GM12872 (cell line): Measurements from ENCODE around the gene IRF9.

Source experiments
- TF ChIP-seq, protein P1 (sequence below): IDR thresholded peaks from 3 replicates; pipeline ENCODE4 v1.5.1; 2011; ENCODE audit warnings: low read depth, mild to moderate bottlenecking, low read length, moderate library complexity; ENCODE audit not compliant: insufficient read depth

IRF9 gene

DNA sequence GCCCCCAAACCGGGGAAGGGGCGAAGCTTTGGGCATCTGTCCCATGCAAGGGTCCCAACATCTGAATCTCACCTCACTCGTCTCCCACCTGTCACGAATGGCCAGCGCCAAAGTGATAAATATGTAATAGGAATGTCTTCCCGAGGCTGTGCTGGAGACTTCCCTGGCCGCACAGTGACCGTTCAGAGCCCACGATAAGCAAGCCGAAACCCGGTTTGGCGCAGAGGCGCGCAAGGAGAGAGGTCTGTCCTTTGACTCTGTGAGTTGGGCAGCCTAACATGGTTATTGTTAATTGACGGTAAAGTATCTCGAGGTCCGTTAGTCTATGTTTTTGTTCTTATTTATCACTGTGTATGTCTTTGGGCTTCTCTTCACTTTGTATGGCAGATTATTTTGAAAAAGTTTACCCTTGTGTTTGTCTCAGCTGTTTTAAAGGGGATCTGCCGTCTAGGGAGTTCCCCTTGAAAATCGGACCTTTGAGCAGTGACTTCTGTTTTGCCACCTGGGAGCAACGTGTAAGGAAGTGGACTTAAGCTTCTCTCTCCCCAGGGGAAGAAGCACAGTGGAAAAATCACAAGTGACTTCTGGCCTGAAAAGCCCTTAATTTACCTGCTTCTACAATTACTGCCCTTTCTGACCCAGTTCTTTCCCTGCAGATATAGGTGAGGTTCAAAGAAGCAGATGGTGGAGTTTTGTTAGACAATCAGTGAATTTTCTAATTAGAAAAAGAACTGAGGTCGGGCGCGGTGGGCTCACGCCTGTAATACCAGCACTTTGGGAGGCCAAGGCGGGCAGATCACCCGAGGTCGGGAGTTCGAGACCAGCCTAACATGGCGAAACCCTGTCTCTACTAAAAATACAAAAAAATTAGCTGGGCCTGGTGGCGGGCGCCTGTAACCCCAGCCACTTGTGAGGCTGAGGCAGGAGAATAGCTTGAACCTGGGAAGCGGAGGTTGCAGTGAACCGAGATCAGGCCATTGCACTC lies 35.3 kb downstream of the IRF9 start:
- TF ChIP-seq, protein P1, sequence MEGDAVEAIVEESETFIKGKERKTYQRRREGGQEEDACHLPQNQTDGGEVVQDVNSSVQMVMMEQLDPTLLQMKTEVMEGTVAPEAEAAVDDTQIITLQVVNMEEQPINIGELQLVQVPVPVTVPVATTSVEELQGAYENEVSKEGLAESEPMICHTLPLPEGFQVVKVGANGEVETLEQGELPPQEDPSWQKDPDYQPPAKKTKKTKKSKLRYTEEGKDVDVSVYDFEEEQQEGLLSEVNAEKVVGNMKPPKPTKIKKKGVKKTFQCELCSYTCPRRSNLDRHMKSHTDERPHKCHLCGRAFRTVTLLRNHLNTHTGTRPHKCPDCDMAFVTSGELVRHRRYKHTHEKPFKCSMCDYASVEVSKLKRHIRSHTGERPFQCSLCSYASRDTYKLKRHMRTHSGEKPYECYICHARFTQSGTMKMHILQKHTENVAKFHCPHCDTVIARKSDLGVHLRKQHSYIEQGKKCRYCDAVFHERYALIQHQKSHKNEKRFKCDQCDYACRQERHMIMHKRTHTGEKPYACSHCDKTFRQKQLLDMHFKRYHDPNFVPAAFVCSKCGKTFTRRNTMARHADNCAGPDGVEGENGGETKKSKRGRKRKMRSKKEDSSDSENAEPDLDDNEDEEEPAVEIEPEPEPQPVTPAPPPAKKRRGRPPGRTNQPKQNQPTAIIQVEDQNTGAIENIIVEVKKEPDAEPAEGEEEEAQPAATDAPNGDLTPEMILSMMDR = no peak

DNA sequence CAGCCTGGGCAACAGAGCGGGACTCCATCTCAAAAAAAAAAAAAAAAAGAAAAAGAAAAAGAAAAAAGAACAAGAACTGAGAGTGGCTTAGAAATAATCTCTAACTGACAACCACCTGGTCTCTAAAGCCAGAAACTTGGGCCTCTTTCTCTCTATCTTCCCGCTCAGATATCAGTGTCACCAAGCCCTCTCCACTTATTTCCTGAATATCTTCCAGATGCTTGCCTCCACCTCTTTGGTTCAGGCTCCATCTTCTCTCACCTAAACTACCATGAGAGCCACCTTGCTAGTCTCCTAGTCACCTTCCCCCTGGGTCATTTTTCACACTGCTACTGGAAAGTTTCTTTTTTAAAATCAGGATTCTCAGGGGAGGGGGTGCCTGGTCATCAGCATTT lies 36.0 kb downstream of the IRF9 start:
- TF ChIP-seq, protein P1 = no peak

DNA sequence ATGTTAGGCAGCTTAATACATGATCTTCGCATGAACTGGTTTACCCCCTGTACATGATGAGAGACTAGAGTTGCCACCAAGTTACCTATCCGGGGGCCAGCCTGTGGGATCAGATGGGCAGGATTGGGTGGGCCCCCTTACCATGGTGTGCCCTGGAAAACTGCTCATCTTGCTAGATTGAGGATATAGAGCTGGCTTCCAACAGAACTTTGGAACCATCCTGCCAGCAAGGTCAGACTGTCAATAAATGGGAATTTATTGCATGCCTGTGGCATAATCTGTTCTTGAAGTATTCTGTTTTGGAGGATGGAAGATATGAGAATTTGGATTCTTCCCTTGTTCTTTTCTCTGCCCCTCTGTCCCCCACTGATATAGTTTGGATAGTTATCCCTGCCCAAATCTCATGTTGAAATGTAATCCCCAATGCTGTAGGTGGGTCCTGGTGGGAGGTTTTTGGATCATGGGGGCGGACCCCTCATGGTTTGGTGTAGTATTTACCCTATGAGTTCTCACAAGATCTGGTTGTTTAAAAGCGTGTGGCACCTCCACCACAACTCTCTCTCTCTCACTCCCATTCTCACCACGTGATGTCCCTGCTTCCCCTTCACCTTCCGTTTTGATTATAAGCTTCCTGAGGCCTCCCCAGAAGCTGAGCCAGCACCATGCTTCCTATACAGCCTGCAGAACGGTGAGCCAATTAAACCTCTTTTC lies 37.9 kb downstream of the IRF9 start:
- TF ChIP-seq, protein P1 = no peak

DNA sequence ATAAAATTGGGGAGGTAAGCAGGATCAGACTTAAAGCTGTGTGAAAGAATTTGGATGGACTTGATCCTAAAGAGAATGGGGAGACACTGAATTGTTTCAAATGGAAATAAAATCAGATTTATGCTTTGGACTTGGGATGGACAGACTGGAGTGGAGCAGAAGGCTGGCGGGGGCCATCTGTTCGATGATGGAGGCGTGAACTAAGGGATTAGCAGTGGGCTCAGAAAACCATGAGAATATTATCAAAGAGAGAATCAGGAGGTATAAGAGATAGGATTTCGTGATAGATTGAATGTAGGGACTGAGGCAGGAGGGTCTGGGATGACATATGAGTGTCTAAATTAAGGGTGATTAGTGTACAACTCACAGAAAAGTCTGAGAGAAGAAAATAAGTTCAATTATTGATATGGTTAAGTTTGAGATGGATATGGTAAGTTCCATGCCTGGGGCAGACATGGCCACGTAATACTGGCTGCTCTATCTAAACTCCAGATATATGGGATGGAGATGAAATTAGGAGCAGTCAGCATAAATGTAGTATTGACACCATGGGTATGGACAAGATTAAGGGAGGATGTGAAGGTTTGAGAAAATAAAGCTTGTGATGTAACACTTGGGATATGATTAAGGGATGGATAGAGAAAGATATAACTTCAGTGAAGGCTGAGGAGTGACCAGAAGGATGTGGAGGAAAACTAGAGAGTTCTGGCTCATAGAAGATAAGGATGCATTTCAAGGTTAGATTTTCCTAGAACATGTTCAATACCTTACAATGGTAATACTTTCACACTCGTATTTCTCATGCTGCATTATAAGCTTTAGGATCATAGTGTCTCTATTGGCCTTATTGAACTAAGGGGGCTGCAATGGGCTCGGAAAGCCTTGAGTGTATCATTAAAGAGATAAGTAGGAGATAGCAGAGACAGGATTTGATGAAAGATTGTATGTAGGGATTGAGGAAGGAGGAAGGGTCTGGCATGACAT lies 43.4 kb downstream of the IRF9 start:
- TF ChIP-seq, protein P1 = no peak

DNA sequence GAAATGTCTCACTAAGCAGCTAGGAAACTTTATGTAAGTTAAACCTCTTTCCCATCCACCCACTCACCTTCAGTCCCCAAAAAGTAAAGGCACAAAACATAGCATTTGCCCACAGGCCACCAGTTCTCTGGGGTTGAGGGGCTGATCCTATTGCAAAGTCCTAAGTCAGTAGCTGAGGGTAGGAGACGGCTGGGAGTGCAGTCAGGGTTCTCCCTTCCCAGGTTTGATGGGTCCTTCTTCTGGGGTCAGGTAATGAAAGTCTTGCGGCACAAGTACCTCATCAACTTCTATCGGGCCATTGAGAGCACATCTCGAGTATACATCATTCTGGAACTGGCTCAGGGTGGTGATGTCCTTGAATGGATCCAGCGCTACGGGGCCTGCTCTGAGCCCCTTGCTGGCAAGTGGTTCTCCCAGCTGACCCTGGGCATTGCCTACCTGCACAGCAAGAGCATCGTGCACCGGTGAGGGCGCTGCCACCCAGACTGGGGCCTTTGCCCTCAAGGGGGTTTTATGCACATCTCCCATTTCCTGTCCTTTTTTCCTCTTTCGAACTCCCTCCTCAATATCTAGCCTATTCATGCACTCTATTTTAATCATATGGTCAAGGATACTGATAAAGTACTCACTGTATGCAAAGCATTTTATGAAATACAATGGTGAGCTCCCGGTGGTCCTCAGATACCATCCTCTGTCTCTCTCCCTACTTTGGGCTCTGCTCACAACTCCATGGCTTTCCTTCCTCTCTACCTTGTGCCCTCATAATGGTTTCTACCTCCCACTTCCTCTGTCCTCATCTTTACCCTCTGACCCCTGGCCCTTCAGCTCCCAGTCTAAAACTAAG lies 45.4 kb downstream of the IRF9 start:
- TF ChIP-seq, protein P1 = no peak

DNA sequence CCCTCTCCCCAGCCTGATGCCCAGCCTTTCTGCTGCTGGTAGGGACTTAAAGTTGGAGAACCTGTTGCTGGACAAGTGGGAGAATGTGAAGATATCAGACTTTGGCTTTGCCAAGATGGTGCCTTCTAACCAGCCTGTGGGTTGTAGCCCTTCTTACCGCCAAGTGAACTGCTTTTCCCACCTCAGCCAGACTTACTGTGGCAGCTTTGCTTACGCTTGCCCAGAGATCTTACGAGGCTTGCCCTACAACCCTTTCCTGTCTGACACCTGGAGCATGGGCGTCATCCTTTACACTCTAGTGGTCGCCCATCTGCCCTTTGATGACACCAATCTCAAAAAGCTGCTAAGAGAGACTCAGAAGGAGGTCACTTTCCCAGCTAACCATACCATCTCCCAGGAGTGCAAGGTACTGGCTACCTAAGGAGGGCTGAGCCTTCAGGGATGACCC lies 46.1 kb downstream of the IRF9 start:
- TF ChIP-seq, protein P1 = no peak
